Measurements from ENCODE around the gene SLC19A1. TPM values are rescaled to one million over a fixed set of nuclear protein-coding genes. Genes with fewer than 3 reads are reported as not detected.

The SLC19A1 gene
- total and polyA plus RNA-seq, 4 experiments from 2014 or later = 7.4 to 9.8 (median 8.2) TPM

GRCh38 chr21:45488931-45489721, 53.1 kb downstream of the SLC19A1 start:
- ChIA-PET CTCF (ENCODE audit: partially characterized antibody) (no interaction called here), POLR2A (ENCODE audit: partially characterized antibody) (no interaction called here)
- Mint-ChIP-seq H3K4me1 (peaks cover 3 to 5% (median 4%) of the 10 kb centered on the region in 4 donors), H3K27me3 (no peaks in the 10 kb centered on the region), H3K9me3 (no peaks in the 10 kb centered on the region), H3K36me3 (no peaks in the 10 kb centered on the region), H3K4me3 (no peak overlapping the region), H3K27ac (no peak overlapping the region)
- Histone ChIP-seq H3K36me3 (ENCODE audit: insufficient read depth, low read length) (no peaks in the 10 kb centered on the region), H3K4me1 (ENCODE audit: insufficient read depth, low read length) (no peaks in the 10 kb centered on the region), H3K27me3 (ENCODE audit: insufficient read depth, low read length) (no peaks in the 10 kb centered on the region), H3K9me3 (ENCODE audit: control insufficient read depth in 1 of 2, low read length in 2 of 2) (no peaks in the 10 kb centered on the region), H3K27ac (ENCODE audit: low read depth, low read length) (no peak overlapping the region), H3K4me3 (ENCODE audit: low read length in 2 of 2) (no peak overlapping the region)
- no peak for DNase-seq
- intact Hi-C loops (cut with micrococcal nuclease) = no loop called here

GRCh38 chr21:45487891-45488600, 54.2 kb downstream of the SLC19A1 start:
- Mint-ChIP-seq H3K9me3 (peaks cover 0 to 2% (median 0%) of the 10 kb centered on the region in 8 donors), H3K27ac (no peak overlapping the region), H3K27me3 (no peaks in the 10 kb centered on the region), H3K4me1 (peaks cover 4 to 10% (median 8%) of the 10 kb centered on the region in 4 donors), H3K4me3 (no peak overlapping the region), H3K36me3 (no peaks in the 10 kb centered on the region)
- H3K4me1 ChIP-seq (ENCODE audit: insufficient read depth, low read length) = peaks cover 4% of the 10 kb centered on the region
- H3K36me3 ChIP-seq (ENCODE audit: insufficient read depth, low read length) = no peaks in the 10 kb centered on the region
- H3K27me3 ChIP-seq (ENCODE audit: insufficient read depth, low read length) = no peaks in the 10 kb centered on the region
- no peak overlapping the region for H3K4me3 ChIP-seq (ENCODE audit: low read length in 2 of 2)
- ChIA-PET POLR2A (ENCODE audit: partially characterized antibody) (no interaction called here), CTCF (ENCODE audit: partially characterized antibody) (no interaction called here)
- H3K9me3 ChIP-seq (ENCODE audit: control insufficient read depth in 1 of 2, low read length in 2 of 2) = no peaks in the 10 kb centered on the region
- DNase-seq = no peak
- no peak overlapping the region for H3K27ac ChIP-seq (ENCODE audit: low read depth, low read length)
- intact Hi-C loops (cut with micrococcal nuclease) = no loop called here

GRCh38 chr21:45487161-45487806, 55.0 kb downstream of the SLC19A1 start:
- no peak overlapping the region for H3K4me3 ChIP-seq (ENCODE audit: low read length in 2 of 2)
- Mint-ChIP-seq H3K36me3 (no peaks in the 10 kb centered on the region), H3K9me3 (peaks cover 0 to 2% (median 0%) of the 10 kb centered on the region in 8 donors), H3K27ac (no peak overlapping the region), H3K27me3 (no peaks in the 10 kb centered on the region), H3K4me1 (peaks cover 7 to 14% (median 11%) of the 10 kb centered on the region in 4 donors), H3K4me3 (no peak overlapping the region)
- H3K9me3 ChIP-seq (ENCODE audit: control insufficient read depth in 1 of 2, low read length in 2 of 2) = no peaks in the 10 kb centered on the region
- POLR2A ChIA-PET (ENCODE audit: partially characterized antibody) = no interaction called here
- H3K4me1 ChIP-seq (ENCODE audit: insufficient read depth, low read length) = peaks cover 7% of the 10 kb centered on the region
- no peak overlapping the region for H3K27ac ChIP-seq (ENCODE audit: low read depth, low read length)
- intact Hi-C loops (cut with micrococcal nuclease) = no loop called here
- no peaks in the 10 kb centered on the region for H3K27me3 ChIP-seq (ENCODE audit: insufficient read depth, low read length)
- H3K36me3 ChIP-seq (ENCODE audit: insufficient read depth, low read length) = no peaks in the 10 kb centered on the region
- CTCF ChIA-PET (ENCODE audit: partially characterized antibody) = no interaction called here
- no peak for DNase-seq

- H3K27ac ChIP-seq (ENCODE audit: low read depth, low read length) = no peak overlapping the region
- H3K4me1 ChIP-seq (ENCODE audit: insufficient read depth, low read length) = peaks cover 7% of the 10 kb centered on the region
- peaks cover 7 to 14% (median 11%) of the 10 kb centered on the region in 4 donors for H3K4me1 Mint-ChIP-seq
- H3K27ac Mint-ChIP-seq = no peak overlapping the region
- POLR2A ChIA-PET (ENCODE audit: partially characterized antibody) = no interaction called here
- no peaks in the 10 kb centered on the region for H3K36me3 ChIP-seq (ENCODE audit: insufficient read depth, low read length)
- H3K36me3 Mint-ChIP-seq = no peaks in the 10 kb centered on the region
- intact Hi-C loops (cut with micrococcal nuclease) = no loop called here
- CTCF ChIA-PET (ENCODE audit: partially characterized antibody) = no interaction called here
- H3K4me3 Mint-ChIP-seq = no peak overlapping the region
- no peaks in the 10 kb centered on the region for H3K27me3 ChIP-seq (ENCODE audit: insufficient read depth, low read length)
- no peaks in the 10 kb centered on the region for H3K9me3 ChIP-seq (ENCODE audit: control insufficient read depth in 1 of 2, low read length in 2 of 2)
- H3K9me3 Mint-ChIP-seq = peaks cover 0 to 2% (median 0%) of the 10 kb centered on the region in 8 donors
- no peak overlapping the region for H3K4me3 ChIP-seq (ENCODE audit: low read length in 2 of 2)
- no peaks in the 10 kb centered on the region for H3K27me3 Mint-ChIP-seq
- no peak for DNase-seq
Observed at GRCh38 chr21:45486443-45487160, 55.6 kb downstream of the SLC19A1 start.

GRCh38 chr21:45485686-45486442, 56.4 kb downstream of the SLC19A1 start:
- ChIA-PET CTCF (ENCODE audit: partially characterized antibody) (no interaction called here), POLR2A (ENCODE audit: partially characterized antibody) (no interaction called here)
- peaks cover 0 to 2% (median 0%) of the 10 kb centered on the region in 8 donors for H3K9me3 Mint-ChIP-seq
- no peak overlapping the region for H3K4me3 Mint-ChIP-seq
- H3K4me3 ChIP-seq (ENCODE audit: low read length in 2 of 2) = no peak overlapping the region
- peaks cover 7 to 14% (median 11%) of the 10 kb centered on the region in 4 donors for H3K4me1 Mint-ChIP-seq
- no peaks in the 10 kb centered on the region for H3K27me3 ChIP-seq (ENCODE audit: insufficient read depth, low read length)
- no peak overlapping the region for H3K27ac Mint-ChIP-seq
- no peaks in the 10 kb centered on the region for H3K36me3 Mint-ChIP-seq
- H3K4me1 ChIP-seq (ENCODE audit: insufficient read depth, low read length) = peaks cover 7% of the 10 kb centered on the region
- no peaks in the 10 kb centered on the region for H3K9me3 ChIP-seq (ENCODE audit: control insufficient read depth in 1 of 2, low read length in 2 of 2)
- no peaks in the 10 kb centered on the region for H3K36me3 ChIP-seq (ENCODE audit: insufficient read depth, low read length)
- intact Hi-C loops (cut with micrococcal nuclease) = no loop called here
- H3K27ac ChIP-seq (ENCODE audit: low read depth, low read length) = no peak overlapping the region
- no peaks in the 10 kb centered on the region for H3K27me3 Mint-ChIP-seq
- no peak for DNase-seq

GRCh38 chr21:45484318-45484717, 57.9 kb downstream of the SLC19A1 start:
- peaks cover 14% of the 10 kb centered on the region for H3K4me1 ChIP-seq (ENCODE audit: insufficient read depth, low read length)
- H3K27ac ChIP-seq (ENCODE audit: low read depth, low read length) = no peak overlapping the region
- no peak for DNase-seq
- intact Hi-C loops (cut with micrococcal nuclease) = no loop called here
- peak overlapping the region in 3 of 8 donors; percentile 4 to 37 (median 31) for H3K4me3 Mint-ChIP-seq
- ChIA-PET POLR2A (ENCODE audit: partially characterized antibody) (no interaction called here), CTCF (ENCODE audit: partially characterized antibody) (no interaction called here)
- peak overlapping the region in 5 of 7 donors; percentile 28 to 80 (median 32) for H3K27ac Mint-ChIP-seq
- no peaks in the 10 kb centered on the region for H3K27me3 ChIP-seq (ENCODE audit: insufficient read depth, low read length)
- no peaks in the 10 kb centered on the region for H3K9me3 ChIP-seq (ENCODE audit: control insufficient read depth in 1 of 2, low read length in 2 of 2)
- peaks cover 10 to 20% (median 14%) of the 10 kb centered on the region in 4 donors for H3K4me1 Mint-ChIP-seq
- peaks cover 0 to 2% (median 0%) of the 10 kb centered on the region in 8 donors for H3K9me3 Mint-ChIP-seq
- no peaks in the 10 kb centered on the region for H3K27me3 Mint-ChIP-seq
- H3K4me3 ChIP-seq (ENCODE audit: low read length in 2 of 2) = no peak overlapping the region
- H3K36me3 ChIP-seq (ENCODE audit: insufficient read depth, low read length) = no peaks in the 10 kb centered on the region
- no peaks in the 10 kb centered on the region for H3K36me3 Mint-ChIP-seq
